GM12878 (cell line): ENCODE results near the gene KCTD2. TPM values are rescaled to one million over a fixed set of nuclear protein-coding genes. Genes with fewer than 3 reads are reported as not detected.

Experiments used
- ATAC-seq: fragments of 200-7000 bp; cut with Tn5 transposase; 3 replicates; pipeline ENCODE4 v1.9.1; 2020; ENCODE audit warnings: mild to moderate bottlenecking, moderate library complexity
- BruUV-seq: library from RNA; stranded (reverse); fragments of 400-500 nt; replicated peaks from 2 replicates; lab custom pipeline; 2021; lab: Mats Ljungman, UMichigan
- CTCF ChIA-PET: fragments of 300-600 bp; sonication (Branson Sonifier 250); formaldehyde crosslinking; extraction: SDS; loops from one replicate; lab custom pipeline; 2021; ENCODE audit warnings: inconsistent platforms; lab: Yijun Ruan, JAX
- POLR2A ChIA-PET: fragments of 350-600 bp; formaldehyde crosslinking; extraction: SDS; loops from one replicate; lab custom pipeline; 2021; ENCODE audit warnings: inconsistent platforms; lab: Charles Lee
- RAD21 ChIA-PET: fragments of 300-600 bp; sonication (Branson Sonifier 250); formaldehyde crosslinking; loops from one replicate; lab custom pipeline; 2023; ENCODE audit warnings: antibody characterized with exemption; ENCODE audit not compliant: unreplicated experiment; lab: Charles Lee
- SMC1A ChIA-PET: fragments of 300-600 bp; sonication (Branson Sonifier 250); formaldehyde crosslinking; loops from one replicate; lab custom pipeline; 2023; ENCODE audit not compliant: unreplicated experiment, uncharacterized antibody; lab: Charles Lee
- DNase-seq: peaks from one replicate; pipeline ENCODE4 v3.0.0-alpha.2; 2011; ENCODE audit warnings: low read depth, low spot score
- FAIRE-seq: peaks from 3 replicates; lab custom pipeline; 2011; peaks lifted over from hg19 to GRCh38; lab: Jason Lieb, UNC
- H2AFZ ChIP-seq: 2 replicates; pipeline ENCODE4 v1.6.0; 2011; ENCODE audit warnings: low read depth, low read length, control low read depth; ENCODE audit not compliant: control insufficient read depth
- H3K27ac ChIP-seq: 2 replicates; pipeline ENCODE4 v1.5.1; 2011; ENCODE audit warnings: control low read depth; ENCODE audit not compliant: control insufficient read depth, insufficient read depth
- H3K27me3 ChIP-seq, 2 experiments: replicated peaks in 1 of 2; 2 replicates each; pipeline versions ENCODE4 v1.6.0 to v1.6.1; 2011; ENCODE audit warnings: low read length in 1 of 2; ENCODE audit not compliant: control insufficient read depth in 2 of 2, insufficient read depth in 2 of 2
- H3K36me3 ChIP-seq, 2 experiments: 2 replicates each; pipeline ENCODE4 v1.5.1; 2011; ENCODE audit warnings: low read length in 1 of 2; ENCODE audit not compliant: control insufficient read depth in 2 of 2, insufficient read depth in 2 of 2
- H3K4me1 ChIP-seq: 2 replicates; pipeline ENCODE4 v1.6.1; 2011; ENCODE audit warnings: mild to moderate bottlenecking, low read length, moderate library complexity, mixed read lengths; ENCODE audit not compliant: control insufficient read depth, insufficient read depth
- H3K4me2 ChIP-seq: 2 replicates; pipeline ENCODE4 v1.6.0; 2011; ENCODE audit warnings: control low read depth; ENCODE audit not compliant: control insufficient read depth, insufficient read depth
- H3K4me3 ChIP-seq: fragments of 200-600 bp; sonication (generic); 2 replicates; pipeline ENCODE4 v1.5.1; 2016
- H3K79me2 ChIP-seq: 2 replicates; pipeline ENCODE4 v1.6.0; 2011; ENCODE audit warnings: low read length; ENCODE audit not compliant: control insufficient read depth, insufficient read depth
- H3K9ac ChIP-seq: 2 replicates; pipeline ENCODE4 v1.8.0; 2011; ENCODE audit warnings: low read length, control low read depth, mixed read lengths; ENCODE audit not compliant: control insufficient read depth, insufficient read depth
- H3K9me3 ChIP-seq: replicated peaks from 3 replicates; pipeline ENCODE4 v1.5.1; 2011; ENCODE audit warnings: mild to moderate bottlenecking, low read length; ENCODE audit not compliant: control insufficient read depth, insufficient read depth
- H4K20me1 ChIP-seq: 2 replicates; pipeline ENCODE4 v1.6.0; 2011; ENCODE audit not compliant: control insufficient read depth, insufficient read depth
- CBX5 ChIP-seq: sonication (generic); IDR thresholded peaks from 2 replicates; pipeline ENCODE4 v1.6.1; 2016; ENCODE audit warnings: low read depth, moderate library complexity, mild to moderate bottlenecking, inconsistent platforms
- IRF4 ChIP-seq: IDR thresholded peaks from 2 replicates; pipeline ENCODE4 v1.6.1; 2011; ENCODE audit warnings: low read depth, low read length
- JUND ChIP-seq: IDR thresholded peaks from 2 replicates; pipeline ENCODE4 v1.6.1; 2012; ENCODE audit warnings: low read depth, mild to moderate bottlenecking, low read length, improper control_type of control experiment, moderate library complexity
- RAD21 ChIP-seq: IDR thresholded peaks from 2 replicates; pipeline ENCODE4 v1.6.1; 2011; ENCODE audit warnings: mild to moderate bottlenecking, low read depth, low read length, moderate library complexity; ENCODE audit not compliant: insufficient read depth
- SIN3A ChIP-seq: IDR thresholded peaks from 2 replicates; pipeline ENCODE4 v1.6.1; 2012; ENCODE audit warnings: low read depth, low read length, improper control_type of control experiment
- SPI1 ChIP-seq: IDR thresholded peaks from 2 replicates; pipeline ENCODE4 v1.6.1; 2011; ENCODE audit warnings: low read depth, mild to moderate bottlenecking, low read length, moderate library complexity, borderline replicate concordance; ENCODE audit not compliant: insufficient read depth
- ZNF384 ChIP-seq: IDR thresholded peaks from 2 replicates; pipeline ENCODE4 v1.6.1; 2012; ENCODE audit warnings: low read depth, mild to moderate bottlenecking, low read length, improper control_type of control experiment, borderline replicate concordance
- ZZZ3 ChIP-seq: IDR thresholded peaks from 2 replicates; pipeline ENCODE4 v1.6.1; 2011; ENCODE audit warnings: low read depth; ENCODE audit not compliant: control insufficient read depth, insufficient read length
- WGBS: methylation state at CpG from one replicate; pipeline ENCODE4 v1.1.6; 2016; ENCODE audit warnings: low lambda C conversion rate; ENCODE audit not compliant: insufficient replicate concordance, insufficient coverage; ENCODE audit errors: missing lambda C conversion rate; 5-methylcytosine and 5-hydroxymethylcytosine counted together
- in situ Hi-C: fragments of 300-500 bp; cut with MboI; formaldehyde crosslinking; loops from 9 replicates; pipeline ENCODE4 v1.14.3; 2018; ENCODE audit warnings: mixed read lengths
- intact Hi-C: fragments of 100-400 bp; cut with micrococcal nuclease; formaldehyde crosslinking; loops from one replicate; pipeline ENCODE4 v1.14.2; 2022; ENCODE audit not compliant: unreplicated experiment
- polyA plus RNA-seq, 11 experiments: library from polyadenylated mRNA; depleted of rRNA in 4 of 11; unstranded in 6 of 11; stranded (reverse) in 5 of 11; fragments of >200 nt; fragmentation: Nextera tagmentation in 4 of 11; fragmentation: Illumina TruSeq in 1 of 11; extraction: Ambion mirVana in 4 of 11; extraction: Trizol in 1 of 11; gene quantifications; 1 replicate in 1 of 11; 2 replicates in 10 of 11; pipeline versions ENCODE4 v1.2.1 to v1.2.3, GENCODE V29; 2011 to 2016; ENCODE audit warnings: inconsistent platforms in 2 of 11, missing spikeins in 2 of 11, low read depth in 1 of 11
- total RNA-seq, 4 experiments: library from RNA; depleted of rRNA in 3 of 4; stranded (reverse); fragments of >200 nt in 3 of 4; fragmentation: Illumina TruSeq in 1 of 4; extraction: Trizol in 1 of 4; gene quantifications; 2 replicates each; pipeline versions ENCODE4 v1.2.1 to v1.2.3, GENCODE V29; 2013 to 2021
- TF ChIP-seq, protein P1 (sequence below): IDR thresholded peaks from 2 replicates; pipeline ENCODE4 v1.6.1; 2011; ENCODE audit warnings: borderline replicate concordance, low read depth, mild to moderate bottlenecking, moderate library complexity, mixed read lengths, low read length; ENCODE audit not compliant: insufficient read depth; ENCODE audit errors: extremely low read length
- TF ChIP-seq, protein P2 (sequence below): fragments of 450-650 bp; formaldehyde crosslinking; IDR thresholded peaks from 2 replicates; pipeline ENCODE4 v1.5.0; 2022; ENCODE audit warnings: mild to moderate bottlenecking, missing genetic modification characterization
- TF ChIP-seq, protein P3 (sequence below): IDR thresholded peaks from 2 replicates; pipeline ENCODE4 v1.6.1; 2012; ENCODE audit warnings: low read depth, low read length, improper control_type of control experiment

KCTD2 gene
- total and polyA plus RNA-seq, 10 of the 15 experiments (the other 5 are each of a cell fraction or from before 2014, with no cell fraction given), result 1.5 to 27.5 (median 13.7) TPM

DNA sequence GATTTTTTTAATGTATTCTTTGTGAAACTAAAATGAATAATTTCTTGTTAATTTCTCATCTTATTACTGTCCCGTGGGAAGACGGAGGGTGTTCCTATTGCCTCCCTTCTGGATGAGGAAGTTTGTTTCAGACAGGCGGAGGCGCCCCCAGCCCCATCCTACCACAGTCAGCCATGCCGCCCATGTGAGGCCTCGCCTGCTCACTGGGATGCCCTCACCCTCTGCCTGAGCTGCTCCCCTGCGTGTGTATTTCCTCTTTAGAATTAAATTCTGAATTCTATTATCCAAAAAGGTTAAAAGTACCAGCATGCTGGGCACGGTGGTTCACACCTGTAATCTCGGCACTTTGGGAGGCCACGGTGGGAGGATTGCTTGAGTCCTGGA, 14.0 kb downstream of the KCTD2 start:
- ChIA-PET RAD21 (interaction anchor here (1.7 kb wide), 1 partner anchor 8 kb away, joined by 5 read pairs; no protein-coding TSS in a partner anchor), SMC1A (interaction anchor here (0.7 to 1.6 kb wide), 3 partner anchors 11 to 99 kb away, joined by 3 to 6 read pairs (median 3); no protein-coding TSS in a partner anchor), CTCF (interaction anchor here (0.9 to 3.8 kb wide), 10 partner anchors 10 to 146 kb away, joined by 3 to 37 read pairs (median 8); partner anchors contain the start of gene MRPL58)
- H2AFZ ChIP-seq, result no peak overlapping the region
- no peak for FAIRE-seq
- intact Hi-C loops (no loop called here), in situ Hi-C loops (no loop called here)
- 93% methylated on average over 10 of the region's 10 CpGs for WGBS
- TF ChIP-seq, protein P1, sequence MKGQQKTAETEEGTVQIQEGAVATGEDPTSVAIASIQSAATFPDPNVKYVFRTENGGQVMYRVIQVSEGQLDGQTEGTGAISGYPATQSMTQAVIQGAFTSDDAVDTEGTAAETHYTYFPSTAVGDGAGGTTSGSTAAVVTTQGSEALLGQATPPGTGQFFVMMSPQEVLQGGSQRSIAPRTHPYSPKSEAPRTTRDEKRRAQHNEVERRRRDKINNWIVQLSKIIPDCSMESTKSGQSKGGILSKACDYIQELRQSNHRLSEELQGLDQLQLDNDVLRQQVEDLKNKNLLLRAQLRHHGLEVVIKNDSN, result no peak
- no peak for TF ChIP-seq CBX5
- TF ChIP-seq IRF4, result no peak
- TF ChIP-seq, all 136 proteins: peak for 0
- BruUV-seq, result no TSS peak
- H3K9ac ChIP-seq, result no peak overlapping the region
- DNase-seq (no peak), ATAC-seq (no peak)
- no peaks in the 10 kb centered on the region for H3K79me2 ChIP-seq
- H3K9me3 ChIP-seq, result no peaks in the 10 kb centered on the region
- peaks cover 7 to 16% of the 10 kb centered on the region in 2 experiments; a peak in 3 of 4 replicates for H3K36me3 ChIP-seq
- no peak overlapping the region for H3K27ac ChIP-seq
- POLR2A ChIA-PET, result interaction anchor here (1.3 to 1.4 kb wide), 2 partner anchors 13 to 48 kb away, joined by 3 read pairs; partner anchors contain the start of gene MRPL58
- H3K4me1 ChIP-seq, result peaks cover 10% of the 10 kb centered on the region
- no peak overlapping the region for H3K4me2 ChIP-seq
- H3K27me3 ChIP-seq, result no peaks in the 10 kb centered on the region
- no peak overlapping the region for H3K4me3 ChIP-seq
- H4K20me1 ChIP-seq, result no peaks in the 10 kb centered on the region

DNA sequence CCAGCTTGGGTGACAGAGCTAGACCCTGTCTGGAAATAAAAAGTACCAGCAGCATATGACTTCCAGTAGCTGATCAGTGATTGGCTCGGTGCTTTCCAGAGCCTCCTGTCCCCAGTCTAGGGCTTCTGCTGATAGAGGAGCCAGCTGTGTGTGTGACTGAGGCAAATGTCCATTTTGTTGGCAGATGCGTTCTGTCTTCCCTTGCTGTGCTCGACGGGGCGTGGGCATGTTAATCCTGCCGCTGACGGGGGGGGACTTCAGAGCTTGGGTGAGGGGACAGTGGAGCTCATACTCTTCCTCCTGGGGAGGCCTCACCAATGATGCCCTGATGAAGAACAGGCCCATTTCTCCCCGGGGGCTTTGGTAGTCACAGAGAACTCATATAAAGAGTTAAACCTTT, 14.6 kb downstream of the KCTD2 start:
- Histone ChIP-seq H3K36me3 (peaks cover 7 to 16% of the 10 kb centered on the region in 2 experiments; a peak in 3 of 4 replicates), H4K20me1 (no peaks in the 10 kb centered on the region), H3K4me3 (no peak overlapping the region), H3K27ac (no peak overlapping the region), H3K4me2 (no peak overlapping the region), H3K27me3 (no peaks in the 10 kb centered on the region), H2AFZ (no peak overlapping the region), H3K9ac (no peak overlapping the region), H3K9me3 (no peaks in the 10 kb centered on the region), H3K79me2 (no peaks in the 10 kb centered on the region), H3K4me1 (peaks cover 12% of the 10 kb centered on the region)
- DNase-seq (no peak), FAIRE-seq (no peak), ATAC-seq (no peak)
- ChIA-PET RAD21 (interaction anchor here (1.3 kb wide), 1 partner anchor 100 kb away, joined by 4 read pairs; no protein-coding TSS in a partner anchor), SMC1A (no interaction called here), POLR2A (interaction anchor here (1.0 to 1.4 kb wide), 2 partner anchors 14 to 49 kb away, joined by 3 read pairs; partner anchors contain the start of genes KCTD2 and MRPL58), CTCF (interaction anchor here (1.0 to 3.8 kb wide), 7 partner anchors 9 to 140 kb away, joined by 3 to 37 read pairs (median 11); partner anchors contain the start of gene MRPL58)
- in situ Hi-C loops (no loop called here), intact Hi-C loops (no loop called here)
- no TSS peak for BruUV-seq
- over 99% methylated on average over 8 of the region's 8 CpGs for WGBS
- no peak for TF ChIP-seq ZNF384
- TF ChIP-seq, protein P2, sequence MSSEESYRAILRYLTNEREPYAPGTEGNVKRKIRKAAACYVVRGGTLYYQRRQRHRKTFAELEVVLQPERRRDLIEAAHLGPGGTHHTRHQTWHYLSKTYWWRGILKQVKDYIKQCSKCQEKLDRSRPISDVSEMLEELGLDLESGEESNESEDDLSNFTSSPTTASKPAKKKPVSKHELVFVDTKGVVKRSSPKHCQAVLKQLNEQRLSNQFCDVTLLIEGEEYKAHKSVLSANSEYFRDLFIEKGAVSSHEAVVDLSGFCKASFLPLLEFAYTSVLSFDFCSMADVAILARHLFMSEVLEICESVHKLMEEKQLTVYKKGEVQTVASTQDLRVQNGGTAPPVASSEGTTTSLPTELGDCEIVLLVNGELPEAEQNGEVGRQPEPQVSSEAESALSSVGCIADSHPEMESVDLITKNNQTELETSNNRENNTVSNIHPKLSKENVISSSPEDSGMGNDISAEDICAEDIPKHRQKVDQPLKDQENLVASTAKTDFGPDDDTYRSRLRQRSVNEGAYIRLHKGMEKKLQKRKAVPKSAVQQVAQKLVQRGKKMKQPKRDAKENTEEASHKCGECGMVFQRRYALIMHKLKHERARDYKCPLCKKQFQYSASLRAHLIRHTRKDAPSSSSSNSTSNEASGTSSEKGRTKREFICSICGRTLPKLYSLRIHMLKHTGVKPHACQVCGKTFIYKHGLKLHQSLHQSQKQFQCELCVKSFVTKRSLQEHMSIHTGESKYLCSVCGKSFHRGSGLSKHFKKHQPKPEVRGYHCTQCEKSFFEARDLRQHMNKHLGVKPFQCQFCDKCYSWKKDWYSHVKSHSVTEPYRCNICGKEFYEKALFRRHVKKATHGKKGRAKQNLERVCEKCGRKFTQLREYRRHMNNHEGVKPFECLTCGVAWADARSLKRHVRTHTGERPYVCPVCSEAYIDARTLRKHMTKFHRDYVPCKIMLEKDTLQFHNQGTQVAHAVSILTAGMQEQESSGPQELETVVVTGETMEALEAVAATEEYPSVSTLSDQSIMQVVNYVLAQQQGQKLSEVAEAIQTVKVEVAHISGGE, result no peak
- no peak for TF ChIP-seq SPI1
- TF ChIP-seq ZZZ3, result no peak
- no peak for TF ChIP-seq RAD21
- no peak for TF ChIP-seq SIN3A
- TF ChIP-seq JUND, result no peak
- TF ChIP-seq, protein P3, sequence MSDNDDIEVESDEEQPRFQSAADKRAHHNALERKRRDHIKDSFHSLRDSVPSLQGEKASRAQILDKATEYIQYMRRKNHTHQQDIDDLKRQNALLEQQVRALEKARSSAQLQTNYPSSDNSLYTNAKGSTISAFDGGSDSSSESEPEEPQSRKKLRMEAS, result no peak
